Activated CD8-positive, alpha-beta T cell treated with anti-CD3 and anti-CD28 coated beads for 36 hours (primary cell): ENCODE data around the gene YLPM1. TPM values are rescaled to one million over a fixed set of nuclear protein-coding genes. Genes with fewer than 3 reads are reported as not detected.

Experiments
- ATAC-seq: fragments of 200-7000 bp; cut with Tn5 transposase; one replicate; pipeline ENCODE4 v1.10.0; 2021; ENCODE audit warnings: mild to moderate bottlenecking, moderate library complexity
- CTCF ChIA-PET: fragments of 350-600 bp; sonication (Branson Sonifier 250); formaldehyde crosslinking; loops from one replicate; lab custom pipeline; 2021; ENCODE audit warnings: antibody characterized with exemption; lab: Charles Lee
- POLR2A ChIA-PET: fragments of 350-600 bp; sonication (Branson Sonifier 250); formaldehyde crosslinking; loops from one replicate; lab custom pipeline; 2021; ENCODE audit warnings: antibody characterized with exemption; lab: Charles Lee
- DNase-seq: peaks from one replicate; pipeline ENCODE4 v3.0.0-alpha.2; 2020
- H3K27ac Mint-ChIP-seq: one replicate; pipeline ENCODE4 v1.8.0; 2021; ENCODE audit warnings: mild to moderate bottlenecking, mixed read lengths
- H3K27me3 Mint-ChIP-seq: one replicate; pipeline ENCODE4 v1.8.0; 2021; ENCODE audit warnings: mixed read lengths
- H3K36me3 Mint-ChIP-seq: one replicate; pipeline ENCODE4 v1.8.0; 2021; ENCODE audit warnings: low read depth, mixed read lengths
- H3K4me1 Mint-ChIP-seq: one replicate; pipeline ENCODE4 v1.8.0; 2021; ENCODE audit warnings: low read depth, mixed read lengths
- H3K4me3 Mint-ChIP-seq: one replicate; pipeline ENCODE4 v1.8.0; 2021; ENCODE audit warnings: mild to moderate bottlenecking, moderate library complexity, mixed read lengths
- H3K9me3 Mint-ChIP-seq: one replicate; pipeline ENCODE4 v1.8.0; 2021; ENCODE audit warnings: mixed read lengths
- intact Hi-C: fragments of 100-400 bp; cut with micrococcal nuclease; formaldehyde crosslinking; loops from one replicate; pipeline ENCODE4 v1.10.0; 2022
- total RNA-seq, 2 experiments: library from RNA; stranded (reverse); gene quantifications; one replicate each; pipeline ENCODE4 v1.2.3, GENCODE V29; 2021
- TF ChIP-seq, protein P1 (sequence below): fragments of 200-600 bp; IDR thresholded peaks from one replicate; pipeline ENCODE4 v1.8.0; 2022; ENCODE audit warnings: antibody characterized with exemption, mild to moderate bottlenecking

The YLPM1 gene
- total RNA-seq, 2 experiments from 2014 or later, result 43.6 to 49.0 TPM

DNA sequence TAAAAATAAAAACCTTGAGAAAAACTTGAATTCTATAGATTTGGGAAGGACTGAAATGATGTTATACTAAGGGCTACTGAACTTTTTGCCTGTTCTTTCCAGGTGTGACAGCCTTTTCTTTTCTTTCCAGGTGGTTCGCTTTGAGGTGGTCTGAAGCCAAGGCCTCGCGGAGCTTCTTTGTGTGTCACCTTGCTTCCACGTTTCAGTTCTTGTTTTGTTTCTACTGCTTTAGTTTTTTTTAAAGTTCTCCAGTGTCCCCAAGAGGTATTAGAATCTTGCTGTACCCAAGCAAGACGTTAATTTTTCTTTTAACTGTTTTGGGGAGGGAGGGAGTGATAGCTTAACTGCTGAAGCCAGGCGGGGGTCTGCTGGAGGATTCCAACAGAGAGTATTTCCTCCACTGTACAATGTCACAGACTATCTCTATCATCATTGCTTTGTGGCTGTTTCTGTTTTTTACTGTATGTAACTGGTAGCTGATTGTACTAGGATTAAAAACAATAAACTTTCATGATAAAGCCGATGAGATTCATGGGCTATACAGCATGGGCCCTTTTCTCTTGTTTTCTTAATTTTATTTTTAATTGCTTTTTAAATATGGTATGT is 72.6 kb downstream of the YLPM1 start:
- Mint-ChIP-seq H3K36me3 (peaks cover 18% of the 10 kb centered on the region), H3K4me3 (peak overlapping the region; percentile 15), H3K27me3 (no peaks in the 10 kb centered on the region), H3K4me1 (peaks cover 60% of the 10 kb centered on the region), H3K9me3 (no peaks in the 10 kb centered on the region), H3K27ac (peak overlapping the region; percentile 70)
- ATAC-seq (peak; percentile 13), DNase-seq (peak; percentile 23)
- intact Hi-C loops, result loop anchor here (10.0 kb wide), 1 partner anchor 221 kb away; the partner anchor contains the start of gene LTBP2
- TF ChIP-seq, protein P1, sequence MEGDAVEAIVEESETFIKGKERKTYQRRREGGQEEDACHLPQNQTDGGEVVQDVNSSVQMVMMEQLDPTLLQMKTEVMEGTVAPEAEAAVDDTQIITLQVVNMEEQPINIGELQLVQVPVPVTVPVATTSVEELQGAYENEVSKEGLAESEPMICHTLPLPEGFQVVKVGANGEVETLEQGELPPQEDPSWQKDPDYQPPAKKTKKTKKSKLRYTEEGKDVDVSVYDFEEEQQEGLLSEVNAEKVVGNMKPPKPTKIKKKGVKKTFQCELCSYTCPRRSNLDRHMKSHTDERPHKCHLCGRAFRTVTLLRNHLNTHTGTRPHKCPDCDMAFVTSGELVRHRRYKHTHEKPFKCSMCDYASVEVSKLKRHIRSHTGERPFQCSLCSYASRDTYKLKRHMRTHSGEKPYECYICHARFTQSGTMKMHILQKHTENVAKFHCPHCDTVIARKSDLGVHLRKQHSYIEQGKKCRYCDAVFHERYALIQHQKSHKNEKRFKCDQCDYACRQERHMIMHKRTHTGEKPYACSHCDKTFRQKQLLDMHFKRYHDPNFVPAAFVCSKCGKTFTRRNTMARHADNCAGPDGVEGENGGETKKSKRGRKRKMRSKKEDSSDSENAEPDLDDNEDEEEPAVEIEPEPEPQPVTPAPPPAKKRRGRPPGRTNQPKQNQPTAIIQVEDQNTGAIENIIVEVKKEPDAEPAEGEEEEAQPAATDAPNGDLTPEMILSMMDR, result no peak
- POLR2A ChIA-PET, result interaction anchor here (0.7 to 1.3 kb wide), 4 partner anchors 16 to 214 kb away, joined by 3 to 5 read pairs (median 3); no protein-coding TSS in a partner anchor
- CTCF ChIA-PET, result interaction anchor here (0.8 to 4.9 kb wide), 7 partner anchors 19 to 253 kb away, joined by 3 to 32 read pairs (median 4); no protein-coding TSS in a partner anchor

GRCh38 chr14:74836251-74836960 is 73.3 kb downstream of the YLPM1 start:
- ChIA-PET CTCF (interaction anchor here (0.8 to 4.9 kb wide), 6 partner anchors 18 to 227 kb away, joined by 3 to 32 read pairs (median 5); no protein-coding TSS in a partner anchor), POLR2A (interaction anchor here (0.7 to 1.3 kb wide), 3 partner anchors 16 to 61 kb away, joined by 3 to 5 read pairs (median 3); no protein-coding TSS in a partner anchor)
- ATAC-seq (no peak), DNase-seq (no peak)
- H3K4me1 Mint-ChIP-seq, result peaks cover 67% of the 10 kb centered on the region
- TF ChIP-seq, protein P1, result no peak
- H3K36me3 Mint-ChIP-seq, result peaks cover 18% of the 10 kb centered on the region
- H3K27ac Mint-ChIP-seq, result peak overlapping the region; percentile 88
- H3K27me3 Mint-ChIP-seq, result no peaks in the 10 kb centered on the region
- peak overlapping the region; percentile 6 for H3K4me3 Mint-ChIP-seq
- H3K9me3 Mint-ChIP-seq, result no peaks in the 10 kb centered on the region
- intact Hi-C loops, result loop anchor here (10.0 kb wide), 1 partner anchor 222 kb away; the partner anchor contains the start of gene LTBP2

DNA sequence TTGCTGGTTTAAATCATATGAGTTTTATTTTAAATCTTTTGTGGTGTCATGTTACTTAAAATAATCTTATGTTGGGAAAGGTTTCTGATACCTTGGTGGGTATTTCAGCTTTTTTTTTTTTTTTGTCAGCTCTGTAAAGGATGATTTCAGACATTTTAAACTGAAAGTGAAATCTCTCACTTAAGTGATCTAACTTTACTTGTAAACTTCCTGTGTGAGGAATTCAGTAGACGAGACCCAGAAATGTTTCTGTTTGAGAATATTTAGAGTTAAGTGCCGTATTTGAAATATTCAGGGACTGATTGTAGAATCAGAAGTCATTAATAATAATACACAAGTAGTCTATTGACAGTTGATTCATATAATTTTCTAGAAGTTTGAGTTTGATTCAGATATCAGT is 75.0 kb downstream of the YLPM1 start:
- Mint-ChIP-seq H3K27ac (peak overlapping the region; percentile 88), H3K4me1 (peaks cover 80% of the 10 kb centered on the region), H3K9me3 (no peaks in the 10 kb centered on the region), H3K36me3 (peaks cover 20% of the 10 kb centered on the region), H3K27me3 (no peaks in the 10 kb centered on the region), H3K4me3 (peak overlapping the region; percentile 61)
- no peak for DNase-seq
- ATAC-seq, result no peak
- ChIA-PET CTCF (interaction anchor here (4.9 kb wide), 1 partner anchor 23 kb away, joined by 32 read pairs; no protein-coding TSS in a partner anchor), POLR2A (no interaction called here)
- TF ChIP-seq, protein P1, result no peak
- intact Hi-C loops, result loop anchor here (10.0 kb wide), 1 partner anchor 223 kb away; the partner anchor contains the start of gene LTBP2

DNA sequence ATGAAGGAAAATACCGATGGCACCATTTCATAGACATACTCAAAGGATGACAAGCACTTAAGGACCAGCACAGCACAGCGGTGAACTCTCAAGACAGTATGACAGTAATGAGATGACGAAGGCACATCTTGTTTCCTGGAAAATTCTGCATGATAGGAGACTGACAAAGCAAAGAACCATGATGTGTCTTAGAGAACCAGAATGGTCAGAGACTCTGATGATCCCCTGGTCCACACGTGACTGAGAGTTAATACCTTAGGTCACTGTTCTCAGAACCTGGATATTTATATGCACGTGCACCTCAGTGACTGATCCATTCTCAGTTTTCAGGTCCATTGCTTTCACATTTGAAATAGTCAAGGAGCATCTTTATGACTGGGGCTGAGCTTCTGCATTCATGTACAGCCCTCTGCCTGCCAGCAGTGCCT is 77.5 kb downstream of the YLPM1 start:
- H3K27me3 Mint-ChIP-seq, result no peaks in the 10 kb centered on the region
- peaks cover 13% of the 10 kb centered on the region for H3K36me3 Mint-ChIP-seq
- peaks cover 66% of the 10 kb centered on the region for H3K4me1 Mint-ChIP-seq
- ATAC-seq, result peak; percentile 35
- DNase-seq, result peak; percentile 20
- POLR2A ChIA-PET, result no interaction called here
- TF ChIP-seq, protein P1, result no peak
- CTCF ChIA-PET, result interaction anchor here (1.0 to 1.2 kb wide), 2 partner anchors 20 to 65 kb away, joined by 3 to 4 read pairs; no protein-coding TSS in a partner anchor
- no peaks in the 10 kb centered on the region for H3K9me3 Mint-ChIP-seq
- intact Hi-C loops, result no loop called here
- H3K4me3 Mint-ChIP-seq, result no peak overlapping the region
- H3K27ac Mint-ChIP-seq, result peak overlapping the region; percentile 60
